Measurements from ENCODE around the gene DOK4.
"Not testable (repeated sequence)": the region's sequence is repeated elsewhere in the genome, so short reads cannot be mapped to it uniquely, and the experiment has no call there.

Gene DOK4

GRCh38 chr16:57505169-57505568 lies 18.9 kb upstream of the DOK4 start:
- Histone ChIP-seq H3K36me3 (ENCODE audit: control insufficient read depth, insufficient read depth, low read length) (no peaks in the 10 kb centered on the region), H3K4me1 (ENCODE audit: control insufficient read depth, insufficient read depth, low read length) (peaks cover 5% of the 10 kb centered on the region), H3K4me3 (ENCODE audit: low read length) (no peak overlapping the region), H3K9ac (ENCODE audit: low read length) (no peak overlapping the region), H3K9me3 (ENCODE audit: control insufficient read depth, low read length) (no peaks in the 10 kb centered on the region), H3K27me3 (ENCODE audit: control insufficient read depth, insufficient read depth, low read length) (peaks cover 14% of the 10 kb centered on the region)

DNA sequence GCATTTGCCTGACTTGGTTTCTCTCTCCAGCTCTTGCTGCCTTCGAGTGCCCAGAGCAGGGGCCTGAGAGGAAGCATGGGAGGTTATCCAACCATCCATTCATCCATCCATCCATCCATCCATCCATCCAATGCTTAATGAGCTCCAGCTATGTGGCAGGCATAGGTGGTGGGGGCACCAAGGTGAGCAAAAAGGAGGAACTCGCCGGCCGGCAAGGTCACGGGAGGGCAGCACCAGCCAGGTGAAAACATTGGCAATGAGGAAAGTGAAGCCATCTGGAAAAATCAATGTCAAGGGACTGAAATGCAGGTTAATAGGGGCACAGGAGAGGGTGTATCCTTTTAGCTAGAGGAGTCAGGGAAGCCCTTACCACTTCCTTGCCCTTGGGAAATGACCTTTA lies 18.2 kb upstream of the DOK4 start:
- H3K4me1 ChIP-seq (ENCODE audit: control insufficient read depth, insufficient read depth, low read length): no peaks in the 10 kb centered on the region
- peaks cover 11% of the 10 kb centered on the region for H3K27me3 ChIP-seq (ENCODE audit: control insufficient read depth, insufficient read depth, low read length)
- no peaks in the 10 kb centered on the region for H3K36me3 ChIP-seq (ENCODE audit: control insufficient read depth, insufficient read depth, low read length)
- no peak overlapping the region for H3K9ac ChIP-seq (ENCODE audit: low read length)
- H3K4me3 ChIP-seq (ENCODE audit: low read length): no peak overlapping the region
- no peaks in the 10 kb centered on the region for H3K9me3 ChIP-seq (ENCODE audit: control insufficient read depth, low read length)

DNA sequence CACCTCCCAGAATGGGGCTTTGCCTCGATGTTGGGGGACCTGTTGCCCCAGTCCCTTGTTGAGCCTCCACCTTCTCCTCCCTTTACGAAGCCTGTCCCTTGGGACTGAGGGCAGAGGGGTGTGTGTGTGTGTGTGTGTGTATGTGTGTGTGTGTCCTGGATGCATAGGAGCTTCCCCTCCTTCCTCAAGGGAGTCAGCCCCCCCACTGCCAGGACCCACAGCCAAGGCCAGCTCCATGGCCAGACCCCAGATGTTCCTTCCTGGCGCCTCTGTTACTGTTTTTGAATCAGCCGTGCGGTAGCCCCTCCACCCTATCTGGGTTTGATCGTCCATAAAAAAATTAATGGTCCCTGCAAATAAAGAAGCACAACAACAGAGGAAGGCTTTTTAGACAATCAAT lies 17.7 kb upstream of the DOK4 start:
- H3K27me3 ChIP-seq (ENCODE audit: control insufficient read depth, insufficient read depth, low read length): peaks cover 11% of the 10 kb centered on the region
- H3K4me3 ChIP-seq (ENCODE audit: low read length): no peak overlapping the region
- H3K4me1 ChIP-seq (ENCODE audit: control insufficient read depth, insufficient read depth, low read length): no peaks in the 10 kb centered on the region
- no peaks in the 10 kb centered on the region for H3K36me3 ChIP-seq (ENCODE audit: control insufficient read depth, insufficient read depth, low read length)
- no peaks in the 10 kb centered on the region for H3K9me3 ChIP-seq (ENCODE audit: control insufficient read depth, low read length)
- no peak overlapping the region for H3K9ac ChIP-seq (ENCODE audit: low read length)

DNA sequence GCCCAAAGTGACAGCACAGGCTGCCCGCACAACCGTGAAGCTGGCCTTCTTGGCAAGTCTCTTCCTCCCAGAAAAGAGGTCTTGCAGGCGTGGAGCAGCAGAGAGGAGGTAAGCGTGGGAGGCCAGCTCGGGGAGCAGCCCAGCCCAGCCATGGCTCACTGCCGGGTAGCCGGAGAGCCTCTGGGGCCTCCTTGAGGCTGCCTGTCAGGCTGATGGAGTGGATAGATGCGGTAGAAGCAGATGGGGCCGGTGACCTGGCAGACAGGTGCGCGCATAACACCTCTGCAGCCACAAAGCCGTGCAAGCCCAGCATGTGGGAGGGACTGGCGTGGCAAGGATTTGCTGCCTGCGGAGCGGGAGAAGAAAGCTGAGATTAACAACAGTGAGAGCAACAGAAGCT lies 17.1 kb upstream of the DOK4 start:
- Histone ChIP-seq H3K36me3 (ENCODE audit: control insufficient read depth, insufficient read depth, low read length) (no peaks in the 10 kb centered on the region), H3K9ac (ENCODE audit: low read length) (no peak overlapping the region), H3K4me1 (ENCODE audit: control insufficient read depth, insufficient read depth, low read length) (no peaks in the 10 kb centered on the region), H3K4me3 (ENCODE audit: low read length) (no peak overlapping the region), H3K9me3 (ENCODE audit: control insufficient read depth, low read length) (no peaks in the 10 kb centered on the region), H3K27me3 (ENCODE audit: control insufficient read depth, insufficient read depth, low read length) (peaks cover 11% of the 10 kb centered on the region)

DNA sequence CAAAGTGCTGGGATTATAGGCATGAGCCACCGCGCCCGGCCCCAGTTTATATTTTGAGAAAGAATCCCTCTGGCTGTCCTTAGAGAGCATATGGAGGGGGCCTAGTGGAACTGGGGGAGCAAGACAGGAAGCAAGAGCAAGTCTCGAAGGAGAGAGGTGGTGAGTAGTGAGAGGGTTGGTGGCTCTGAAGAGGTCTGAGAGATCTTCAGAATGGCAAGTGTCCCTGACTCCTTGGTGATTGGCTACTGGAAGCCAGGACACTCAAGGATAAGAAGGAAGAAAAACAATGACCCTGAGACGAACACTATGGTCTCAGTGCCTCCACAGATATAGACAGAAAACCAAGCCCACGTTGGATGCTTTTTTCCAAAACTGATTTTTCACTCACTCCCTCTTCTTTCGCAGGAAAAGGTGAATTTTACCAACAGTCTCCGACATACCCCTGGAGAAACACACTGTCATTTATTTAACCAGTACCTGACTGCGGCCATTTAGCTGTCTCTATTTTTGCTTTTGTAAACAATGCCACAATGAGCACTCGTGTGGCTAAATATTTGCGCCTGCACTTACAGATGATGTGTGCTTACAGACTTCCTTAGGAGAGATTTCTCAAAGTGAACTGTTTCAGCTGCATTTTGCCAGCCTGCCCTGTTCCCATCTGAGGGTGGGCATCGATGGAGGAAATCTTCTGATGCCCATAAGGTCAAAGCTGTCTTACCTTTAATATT lies 15.9 kb upstream of the DOK4 start:
- H3K27me3 ChIP-seq (ENCODE audit: control insufficient read depth, insufficient read depth, low read length): peaks cover 6% of the 10 kb centered on the region
- H3K9me3 ChIP-seq (ENCODE audit: control insufficient read depth, low read length): no peaks in the 10 kb centered on the region
- no peaks in the 10 kb centered on the region for H3K4me1 ChIP-seq (ENCODE audit: control insufficient read depth, insufficient read depth, low read length)
- H3K36me3 ChIP-seq (ENCODE audit: control insufficient read depth, insufficient read depth, low read length): no peaks in the 10 kb centered on the region
- H3K9ac ChIP-seq (ENCODE audit: low read length): no peak overlapping the region
- no peak overlapping the region for H3K4me3 ChIP-seq (ENCODE audit: low read length)

GRCh38 chr16:57501492-57501891 lies 15.2 kb upstream of the DOK4 start:
- no peaks in the 10 kb centered on the region for H3K9me3 ChIP-seq (ENCODE audit: control insufficient read depth, low read length)
- peaks cover 2% of the 10 kb centered on the region for H3K27me3 ChIP-seq (ENCODE audit: control insufficient read depth, insufficient read depth, low read length)
- no peak overlapping the region for H3K9ac ChIP-seq (ENCODE audit: low read length)
- H3K4me1 ChIP-seq (ENCODE audit: control insufficient read depth, insufficient read depth, low read length): no peaks in the 10 kb centered on the region
- no peak overlapping the region for H3K4me3 ChIP-seq (ENCODE audit: low read length)
- no peaks in the 10 kb centered on the region for H3K36me3 ChIP-seq (ENCODE audit: control insufficient read depth, insufficient read depth, low read length)

- Histone ChIP-seq H3K9me3 (ENCODE audit: control insufficient read depth, low read length) (no peaks in the 10 kb centered on the region), H3K36me3 (ENCODE audit: control insufficient read depth, insufficient read depth, low read length) (no peaks in the 10 kb centered on the region), H3K9ac (ENCODE audit: low read length) (no peak overlapping the region), H3K4me3 (ENCODE audit: low read length) (no peak overlapping the region), H3K27me3 (ENCODE audit: control insufficient read depth, insufficient read depth, low read length) (no peaks in the 10 kb centered on the region), H3K4me1 (ENCODE audit: control insufficient read depth, insufficient read depth, low read length) (no peaks in the 10 kb centered on the region)
Measured at GRCh38 chr16:57500578-57501111, 14.4 kb upstream of the DOK4 start.

DNA sequence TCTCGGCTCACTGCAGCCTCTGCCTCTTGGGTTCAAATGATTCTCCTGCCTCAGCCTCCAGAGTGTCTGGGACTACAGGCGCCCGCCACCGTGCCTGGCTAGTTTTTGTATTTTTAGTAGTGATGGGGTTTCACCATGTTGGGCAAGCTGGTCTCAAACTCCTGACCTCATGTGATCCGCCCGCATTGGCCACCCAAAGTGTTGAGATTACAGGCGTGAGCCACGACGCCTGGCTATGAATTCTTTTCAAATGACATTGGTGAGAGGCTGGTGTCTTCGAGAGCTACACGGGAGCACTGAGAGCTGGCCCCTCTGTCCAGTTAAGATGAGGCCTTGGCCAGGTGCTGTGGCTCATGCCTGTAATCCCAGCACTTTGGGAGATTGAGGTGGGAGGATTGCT lies 13.6 kb upstream of the DOK4 start:
- H3K4me3 ChIP-seq (ENCODE audit: low read length); H3K4me1 ChIP-seq (ENCODE audit: control insufficient read depth, insufficient read depth, low read length); H3K9ac ChIP-seq (ENCODE audit: low read length); H3K27me3 ChIP-seq (ENCODE audit: control insufficient read depth, insufficient read depth, low read length); H3K9me3 ChIP-seq (ENCODE audit: control insufficient read depth, low read length); H3K36me3 ChIP-seq (ENCODE audit: control insufficient read depth, insufficient read depth, low read length): not testable (repeated sequence)

DNA sequence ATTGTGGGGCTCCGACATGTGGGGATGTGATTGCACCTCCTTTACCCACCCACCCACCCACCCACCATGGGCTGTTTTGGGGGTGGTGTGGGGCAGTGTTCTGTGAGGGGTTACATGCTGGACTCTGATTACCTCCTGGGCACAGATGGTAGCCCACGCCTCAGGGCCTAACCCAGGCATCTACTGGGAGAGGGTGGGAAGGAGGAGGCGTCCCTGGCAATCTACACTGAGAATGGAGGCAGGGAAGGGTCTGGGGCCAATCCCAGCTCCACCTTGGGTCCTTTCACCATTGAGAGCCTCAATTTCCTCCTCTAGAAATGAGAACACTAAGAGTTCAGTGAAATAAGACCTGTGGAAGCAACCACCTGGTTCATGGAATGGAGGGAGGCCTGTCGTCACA lies 11.7 kb upstream of the DOK4 start:
- no peak overlapping the region for H3K9ac ChIP-seq (ENCODE audit: low read length)
- H3K4me1 ChIP-seq (ENCODE audit: control insufficient read depth, insufficient read depth, low read length): no peaks in the 10 kb centered on the region
- no peaks in the 10 kb centered on the region for H3K36me3 ChIP-seq (ENCODE audit: control insufficient read depth, insufficient read depth, low read length)
- no peak overlapping the region for H3K4me3 ChIP-seq (ENCODE audit: low read length)
- H3K27me3 ChIP-seq (ENCODE audit: control insufficient read depth, insufficient read depth, low read length): peaks cover 3% of the 10 kb centered on the region
- H3K9me3 ChIP-seq (ENCODE audit: control insufficient read depth, low read length): no peaks in the 10 kb centered on the region

DNA sequence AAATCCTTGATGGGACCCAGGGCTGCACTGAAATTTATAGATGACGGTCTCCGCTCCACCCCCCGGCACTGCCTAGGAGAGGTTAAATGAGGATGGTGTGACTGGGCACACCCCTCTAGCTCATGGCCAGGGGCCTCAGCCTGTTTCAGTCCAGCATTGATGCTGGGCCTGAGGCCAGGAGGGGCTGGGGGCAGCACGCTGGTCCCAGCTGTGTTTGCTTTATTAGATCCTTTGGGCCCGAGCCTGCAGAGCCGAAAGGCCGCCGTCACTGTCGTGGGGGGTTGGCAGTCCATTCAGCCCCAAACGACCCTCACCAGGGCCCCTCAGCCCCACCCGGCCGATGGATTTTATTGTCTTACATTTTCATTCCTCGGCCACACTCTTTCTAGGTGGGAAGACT lies 10.8 kb upstream of the DOK4 start:
- H3K36me3 ChIP-seq (ENCODE audit: control insufficient read depth, insufficient read depth, low read length): no peaks in the 10 kb centered on the region
- H3K27me3 ChIP-seq (ENCODE audit: control insufficient read depth, insufficient read depth, low read length): peaks cover 3% of the 10 kb centered on the region
- no peak overlapping the region for H3K9ac ChIP-seq (ENCODE audit: low read length)
- H3K4me3 ChIP-seq (ENCODE audit: low read length): no peak overlapping the region
- no peaks in the 10 kb centered on the region for H3K9me3 ChIP-seq (ENCODE audit: control insufficient read depth, low read length)
- no peaks in the 10 kb centered on the region for H3K4me1 ChIP-seq (ENCODE audit: control insufficient read depth, insufficient read depth, low read length)

DNA sequence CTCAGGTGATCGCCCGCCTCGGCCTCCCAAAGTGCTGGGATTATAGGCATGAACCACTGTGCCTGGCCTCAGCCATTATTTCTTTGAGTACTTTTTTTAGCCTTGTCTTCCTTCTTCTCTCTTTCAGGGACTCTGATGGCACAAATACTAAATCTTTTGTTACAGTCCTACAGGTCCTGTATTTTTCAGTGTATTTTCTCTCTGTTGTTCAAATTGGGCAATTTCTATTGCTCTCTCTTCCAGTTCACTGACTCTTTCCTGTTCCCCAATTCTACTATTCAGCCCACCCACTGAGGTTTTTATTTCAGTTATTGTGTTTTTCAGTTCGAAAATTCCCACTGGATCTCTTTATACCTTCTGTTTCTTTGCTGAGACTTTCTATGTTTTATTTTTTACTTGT lies 7.5 kb upstream of the DOK4 start:
- Histone ChIP-seq H3K4me1 (ENCODE audit: control insufficient read depth, insufficient read depth, low read length) (no peaks in the 10 kb centered on the region), H3K36me3 (ENCODE audit: control insufficient read depth, insufficient read depth, low read length) (no peaks in the 10 kb centered on the region), H3K4me3 (ENCODE audit: low read length) (no peak overlapping the region), H3K27me3 (ENCODE audit: control insufficient read depth, insufficient read depth, low read length) (peaks cover 3% of the 10 kb centered on the region), H3K9ac (ENCODE audit: low read length) (no peak overlapping the region), H3K9me3 (ENCODE audit: control insufficient read depth, low read length) (no peaks in the 10 kb centered on the region)

- Histone ChIP-seq H3K4me1 (ENCODE audit: control insufficient read depth, insufficient read depth, low read length) (peaks cover 22% of the 10 kb centered on the region), H3K27me3 (ENCODE audit: control insufficient read depth, insufficient read depth, low read length) (no peaks in the 10 kb centered on the region), H3K9me3 (ENCODE audit: control insufficient read depth, low read length) (no peaks in the 10 kb centered on the region)
Measured at GRCh38 chr16:57489229-57489628, 2.9 kb upstream of the DOK4 start.

More at GRCh38 chr16:57489229-57489628, 2.9 kb upstream of the DOK4 start:
- H3K4me3 ChIP-seq (ENCODE audit: low read length): no peak overlapping the region
- H3K9ac ChIP-seq (ENCODE audit: low read length): no peak overlapping the region
- no peaks in the 10 kb centered on the region for H3K36me3 ChIP-seq (ENCODE audit: control insufficient read depth, insufficient read depth, low read length)
